Mucosa of descending colon (tissue), 3 donors: Measurements from ENCODE around the gene C19orf81. TPM values are rescaled to one million over a fixed set of nuclear protein-coding genes. Genes with fewer than 3 reads are reported as not detected.

Experiments
- ATAC-seq: fragments of 200-7000 bp; cut with Tn5 transposase; one replicate; pipeline ENCODE4 v1.9.1; 2020; ENCODE audit warnings: mild to moderate bottlenecking, moderate library complexity
- DNase-seq, 3 donors: peaks; one replicate each; pipeline ENCODE4 v3.0.0-alpha.2; 2020
- H3K36me3 ChIP-seq: fragments of 200-600 bp; one replicate; pipeline ENCODE4 v1.8.0; 2021; ENCODE audit warnings: low read depth, mild to moderate bottlenecking
- H3K4me1 ChIP-seq: fragments of 200-600 bp; one replicate; pipeline ENCODE4 v1.8.0; 2021; ENCODE audit warnings: low read depth, mild to moderate bottlenecking
- H3K4me3 ChIP-seq: fragments of 200-600 bp; one replicate; pipeline ENCODE4 v1.8.0; 2021; ENCODE audit warnings: mild to moderate bottlenecking
- H3K9me3 ChIP-seq: fragments of 200-600 bp; one replicate; pipeline ENCODE4 v1.8.0; 2021; ENCODE audit warnings: mild to moderate bottlenecking
- intact Hi-C, 2 donors: fragments of 100-400 bp; cut with DNase I in 1 of 2; cut with micrococcal nuclease in 1 of 2; formaldehyde crosslinking; loops; one replicate each; pipeline versions ENCODE4 v1.11.0 to v1.11.1; 2022; cut with DNase I, micrococcal nuclease
- total RNA-seq, 3 donors: library from RNA; stranded (reverse); fragmentation: NEBNext Ultra II Directional in 2 of 3; extraction: Animal tissue kit (Norgen Biotek cat#: 25700) in 2 of 3; gene quantifications; one replicate each; pipeline versions ENCODE4 v1.2.1 to v1.2.4, GENCODE V29; 2021 to 2023
- TF ChIP-seq, protein P1 (sequence below): fragments of 200-600 bp; IDR thresholded peaks from one replicate; pipeline ENCODE4 v1.8.0; 2022; ENCODE audit warnings: antibody characterized with exemption, mild to moderate bottlenecking
- donor health status: DM: no; HTN: no; CAD: no; lungs with moderate emphysema.
- donor health status: DM: no; HTN: no; CAD: no.
- donor health status: DM: no; HTN: yes; CAD: no.

The C19orf81 gene
- total RNA-seq, 3 donors from 2014 or later: 0.41 TPM; not detected in 2

- no peaks in the 10 kb centered on the region for H3K9me3 ChIP-seq
- DNase-seq: no peak
- TF ChIP-seq, protein P1, sequence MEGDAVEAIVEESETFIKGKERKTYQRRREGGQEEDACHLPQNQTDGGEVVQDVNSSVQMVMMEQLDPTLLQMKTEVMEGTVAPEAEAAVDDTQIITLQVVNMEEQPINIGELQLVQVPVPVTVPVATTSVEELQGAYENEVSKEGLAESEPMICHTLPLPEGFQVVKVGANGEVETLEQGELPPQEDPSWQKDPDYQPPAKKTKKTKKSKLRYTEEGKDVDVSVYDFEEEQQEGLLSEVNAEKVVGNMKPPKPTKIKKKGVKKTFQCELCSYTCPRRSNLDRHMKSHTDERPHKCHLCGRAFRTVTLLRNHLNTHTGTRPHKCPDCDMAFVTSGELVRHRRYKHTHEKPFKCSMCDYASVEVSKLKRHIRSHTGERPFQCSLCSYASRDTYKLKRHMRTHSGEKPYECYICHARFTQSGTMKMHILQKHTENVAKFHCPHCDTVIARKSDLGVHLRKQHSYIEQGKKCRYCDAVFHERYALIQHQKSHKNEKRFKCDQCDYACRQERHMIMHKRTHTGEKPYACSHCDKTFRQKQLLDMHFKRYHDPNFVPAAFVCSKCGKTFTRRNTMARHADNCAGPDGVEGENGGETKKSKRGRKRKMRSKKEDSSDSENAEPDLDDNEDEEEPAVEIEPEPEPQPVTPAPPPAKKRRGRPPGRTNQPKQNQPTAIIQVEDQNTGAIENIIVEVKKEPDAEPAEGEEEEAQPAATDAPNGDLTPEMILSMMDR: no peak
- no peaks in the 10 kb centered on the region for H3K4me1 ChIP-seq
- intact Hi-C loops: no loop called here
- no peaks in the 10 kb centered on the region for H3K36me3 ChIP-seq
- H3K4me3 ChIP-seq: no peak overlapping the region
- no peak for ATAC-seq
These were observed 54.9 kb downstream of the C19orf81 start for GRCh38 chr19:50703915-50704796.

GRCh38 chr19:50705422-50706019 lies 56.3 kb downstream of the C19orf81 start:
- no peaks in the 10 kb centered on the region for H3K4me1 ChIP-seq
- no peaks in the 10 kb centered on the region for H3K36me3 ChIP-seq
- H3K9me3 ChIP-seq: no peaks in the 10 kb centered on the region
- peak; percentile 26 for ATAC-seq
- TF ChIP-seq, protein P1: no peak
- no peak overlapping the region for H3K4me3 ChIP-seq
- intact Hi-C loops: no loop called here
- DNase-seq: no peak

DNA sequence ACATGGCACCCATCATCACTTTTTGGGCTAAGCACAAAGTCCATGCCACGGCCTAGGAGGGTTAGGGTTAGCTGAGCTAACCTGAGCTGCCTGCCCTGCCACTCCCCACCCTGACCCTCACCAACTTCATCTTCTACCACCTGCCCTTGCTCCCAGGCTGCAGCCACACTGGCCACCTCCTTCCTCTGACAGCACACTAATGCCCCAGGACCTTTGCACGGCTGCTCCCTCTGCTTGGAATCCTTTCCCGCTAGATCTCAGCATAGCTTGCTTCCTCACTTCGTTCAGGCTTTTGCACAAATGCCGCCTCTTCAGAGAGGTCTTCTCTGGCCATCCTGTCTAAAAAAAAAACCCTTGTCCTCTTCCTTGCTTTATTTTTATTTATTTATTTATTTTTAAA lies 57.1 kb downstream of the C19orf81 start:
- Histone ChIP-seq H3K4me1 (no peaks in the 10 kb centered on the region), H3K4me3 (no peak overlapping the region), H3K9me3 (no peaks in the 10 kb centered on the region), H3K36me3 (no peaks in the 10 kb centered on the region)
- intact Hi-C loops: no loop called here
- TF ChIP-seq, protein P1: no peak
- ATAC-seq (no peak), DNase-seq (no peak)

- intact Hi-C loops: no loop called here
- no peak for ATAC-seq
These were observed 59.1 kb downstream of the C19orf81 start for GRCh38 chr19:50708179-50708879.

More at GRCh38 chr19:50708179-50708879, 59.1 kb downstream of the C19orf81 start:
- Histone ChIP-seq H3K4me1 (no peaks in the 10 kb centered on the region), H3K36me3 (no peaks in the 10 kb centered on the region), H3K9me3 (no peaks in the 10 kb centered on the region), H3K4me3 (no peak overlapping the region)
- TF ChIP-seq, protein P1: no peak
- DNase-seq: no peak

Other genes starting within 250 kb of the C19orf81 start
- gene SPIB, start 230.5 kb upstream of the C19orf81 start, total RNA-seq: 10 to 100 TPM; 21.5 to 83.1 (median 61.6) TPM
- under 1 TPM in 2 of 3 donors, not detected in 1; 0.10 to 0.14 TPM for gene MYBPC2, start 216.6 kb upstream of the C19orf81 start, total RNA-seq
- gene EMC10, start 172.9 kb upstream of the C19orf81 start, total RNA-seq: 100 to 1,000 TPM in 2 of 3 donors, 10 to 100 TPM in 1; 79.6 to 121 (median 108) TPM
- gene GARIN5A, start 172.6 kb upstream of the C19orf81 start, total RNA-seq: 1 to 10 TPM; 1.7 to 3.0 (median 2.6) TPM
- gene JOSD2, start 138.3 kb upstream of the C19orf81 start, total RNA-seq: 10 to 100 TPM; 33.4 to 41.2 (median 37.2) TPM
- gene ASPDH, start 135.5 kb upstream of the C19orf81 start, total RNA-seq: not detected
- gene LRRC4B, start 81.0 kb upstream of the C19orf81 start, total RNA-seq: 1 to 10 TPM in 2 of 3 donors, under 1 TPM in 1; 0.52 to 4.8 (median 1.3) TPM
- gene SYT3, start 9.6 kb upstream of the C19orf81 start, total RNA-seq: 1 to 10 TPM in 1 of 3 donors, under 1 TPM in 1, not detected in 1; 0.14 to 1.2 TPM
- 1 to 10 TPM in 1 of 3 donors, under 1 TPM in 1, not detected in 1; 0.55 to 1.1 TPM for gene SHANK1, start 70.4 kb downstream of the C19orf81 start, total RNA-seq
- gene CLEC11A, start 73.9 kb downstream of the C19orf81 start, total RNA-seq: 1 to 10 TPM; 1.4 to 7.2 (median 4.9) TPM
- gene GPR32, start 121.0 kb downstream of the C19orf81 start, total RNA-seq: not detected
- gene ACP4, start 141.0 kb downstream of the C19orf81 start, total RNA-seq: not detected
- 100 to 1,000 TPM in 1 of 3 donors, 10 to 100 TPM in 2; 29.3 to 130 (median 80.6) TPM for gene KLK1, start 174.3 kb downstream of the C19orf81 start, total RNA-seq
- 1 to 10 TPM in 2 of 3 donors, under 1 TPM in 1; 0.92 to 3.3 (median 2.3) TPM for gene KLK15, start 184.1 kb downstream of the C19orf81 start, total RNA-seq
- 1 to 10 TPM; 3.7 to 9.0 (median 4.8) TPM for gene KLK3, start 205.5 kb downstream of the C19orf81 start, total RNA-seq
- under 1 TPM in 1 of 3 donors, not detected in 2; 0.43 TPM for gene KLK2, start 224.0 kb downstream of the C19orf81 start, total RNA-seq